Gastroesophageal sphincter (tissue), 4 donors: Measurements from ENCODE around the gene IRF2BP2. TPM values are rescaled to one million over a fixed set of nuclear protein-coding genes. Genes with fewer than 3 reads are reported as not detected.

Source experiments
- ATAC-seq: fragments of 150-250 bp; one replicate; pipeline ENCODE4 v1.9.1; 2016; ENCODE audit warnings: mild to moderate bottlenecking, moderate library complexity
- H3K27ac ChIP-seq, 4 donors: fragments of 200-600 bp; sonication (generic) in 3 of 4; 1 replicate in 3 of 4; 2 replicates in 1 of 4; pipeline ENCODE4 v1.5.1; 2016 to 2019
- H3K27me3 ChIP-seq: fragments of 200-600 bp; sonication (generic); one replicate; pipeline ENCODE4 v1.5.1; 2019
- H3K36me3 ChIP-seq, 2 donors: fragments of 200-600 bp; sonication (generic); one replicate each; pipeline ENCODE4 v1.5.1; 2019; ENCODE audit warnings: control low read depth in 1 of 2
- H3K4me1 ChIP-seq, 3 donors: fragments of 200-600 bp; sonication (generic); 1 replicate in 2 of 3; 2 replicates in 1 of 3; pipeline ENCODE4 v1.5.1; 2016 to 2019; ENCODE audit warnings: control low read depth in 2 of 3
- H3K4me3 ChIP-seq, 2 donors: fragments of 200-600 bp; sonication (generic); one replicate each; pipeline ENCODE4 v1.5.1; 2019; ENCODE audit warnings: mild to moderate bottlenecking in 1 of 2, moderate library complexity in 1 of 2
- H3K9me3 ChIP-seq, 3 donors: fragments of 200-600 bp; sonication (generic); one replicate each; pipeline ENCODE4 v1.5.1; 2017 to 2019; ENCODE audit warnings: control low read depth in 2 of 3
- CTCF ChIP-seq, 4 experiments: fragments of 200-600 bp in 2 of 4; fragments of 450-650 bp in 2 of 4; sonication (generic) in 1 of 4; IDR thresholded peaks; one replicate each; pipeline ENCODE4 v1.5.1; 2017 to 2019; ENCODE audit warnings: antibody characterized with exemption in 4 of 4, mild to moderate bottlenecking in 2 of 4, moderate library complexity in 2 of 4
- EP300 ChIP-seq: sonication (generic); formaldehyde crosslinking; IDR thresholded peaks from one replicate; pipeline ENCODE4 v1.6.1; 2017; ENCODE audit warnings: antibody characterized with exemption, mild to moderate bottlenecking
- POLR2A ChIP-seq, 2 donors: fragments of 450-650 bp; IDR thresholded peaks; one replicate each; pipeline ENCODE4 v1.6.1; 2017; ENCODE audit warnings: antibody characterized with exemption in 2 of 2, mild to moderate bottlenecking in 2 of 2, moderate library complexity in 1 of 2
- POLR2AphosphoS5 ChIP-seq: sonication (generic); formaldehyde crosslinking; IDR thresholded peaks from one replicate; pipeline ENCODE4 v1.6.1; 2017; ENCODE audit warnings: antibody characterized with exemption
- WGBS, 2 donors: methylation state at CpG; one replicate each; pipeline ENCODE4 v1.1.5; 2018; ENCODE audit warnings: low coverage in 1 of 2; 5-methylcytosine and 5-hydroxymethylcytosine counted together
- total RNA-seq, 4 donors: library from RNA; depleted of rRNA; stranded (reverse); fragments of >200 nt; gene quantifications; one replicate each; pipeline ENCODE4 v1.1.0, GENCODE V29; 2016

The IRF2BP2 gene
- total RNA-seq, 4 donors from 2014 or later = 70.1 to 107 (median 104) TPM

DNA sequence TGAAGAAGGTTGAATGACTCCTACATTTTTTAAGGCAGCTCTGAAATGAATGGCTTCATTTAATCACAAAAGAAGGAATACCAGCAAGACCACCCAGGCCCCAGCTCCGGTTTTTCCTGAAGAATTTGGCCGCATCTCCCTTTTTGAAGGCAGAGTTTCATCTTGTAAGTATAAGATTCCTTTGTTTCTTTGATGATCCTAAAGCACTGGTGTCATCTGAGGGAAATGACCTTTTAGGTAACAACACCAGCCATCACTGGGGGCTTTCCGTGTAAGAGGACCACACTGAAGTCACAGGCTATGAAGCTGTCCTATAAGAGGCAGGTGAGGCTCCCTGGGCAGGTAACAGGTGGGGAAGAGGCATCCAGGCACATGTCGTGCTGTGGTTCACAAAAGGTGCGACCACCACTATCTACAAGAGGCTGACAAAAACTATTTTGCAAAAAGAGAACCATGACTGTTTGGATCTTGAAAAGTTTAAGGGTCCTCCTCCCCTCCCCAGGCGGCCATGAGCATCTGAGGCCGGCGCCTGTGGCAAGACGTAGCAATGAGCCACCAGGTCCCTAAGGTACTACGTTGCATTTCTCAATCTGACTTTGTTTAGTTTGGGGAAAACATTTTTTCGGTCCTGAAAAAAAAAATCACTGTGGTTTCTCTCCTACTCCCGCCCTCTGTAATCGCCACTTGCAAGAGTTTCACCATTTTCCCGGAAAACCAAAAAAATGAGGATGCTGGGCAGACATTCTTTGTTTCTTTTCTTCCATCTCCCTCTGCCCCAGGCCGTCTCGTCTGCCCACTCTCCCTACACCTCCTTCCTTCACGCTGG, 46.3 kb upstream of the IRF2BP2 start:
- Histone ChIP-seq H3K27ac (no peak overlapping the region), H3K4me3 (no peak overlapping the region)

DNA sequence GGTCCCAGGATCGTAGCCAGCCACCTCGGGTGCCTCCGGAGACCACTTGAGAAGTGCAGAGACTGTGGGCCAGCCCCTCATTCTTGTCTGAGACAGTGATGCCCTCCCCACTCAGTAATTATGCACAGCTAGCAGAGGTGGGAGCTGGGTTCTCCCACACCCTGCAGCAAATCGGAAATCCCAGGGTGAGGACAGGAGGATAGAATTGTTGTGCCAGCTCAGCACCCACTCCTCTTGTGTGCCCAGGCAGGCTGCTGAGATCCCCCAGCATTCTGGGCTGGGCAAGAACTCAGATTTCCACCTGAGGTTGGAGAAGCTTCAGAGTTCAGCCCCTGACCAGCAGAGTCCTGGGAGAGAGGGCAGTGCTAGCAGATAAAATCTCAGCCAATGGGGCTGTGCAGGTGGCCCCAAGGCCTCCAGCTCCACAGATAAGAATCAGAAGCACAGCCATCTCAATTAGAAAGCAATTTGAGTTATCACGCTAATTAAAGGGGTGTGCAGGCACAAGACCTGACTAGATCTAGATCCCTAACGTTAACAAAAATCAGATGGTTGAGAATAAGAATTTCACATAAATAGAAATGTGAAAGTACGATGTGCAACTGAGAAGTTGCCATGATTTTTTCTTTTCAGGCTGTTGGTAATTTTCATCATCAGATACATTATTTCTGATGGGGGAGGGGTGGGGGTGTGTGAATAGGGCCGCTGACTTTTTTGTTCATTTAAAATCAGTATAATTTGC, 45.5 kb upstream of the IRF2BP2 start:
- WGBS, 2 donors = 92% methylated on average over 5 to 6 of the region's 8 CpGs
- peaks cover 0 to 13% (median 0%) of the 10 kb centered on the region in 3 donors for H3K4me1 ChIP-seq
- TF ChIP-seq POLR2AphosphoS5 (no peak), EP300 (no peak), CTCF (IDR thresholded peaks at IDR 0.05) (no peak), POLR2A (IDR thresholded peaks at IDR 0.05) (no peak)
- no peaks in the 10 kb centered on the region for H3K27me3 ChIP-seq
- H3K36me3 ChIP-seq = no peaks in the 10 kb centered on the region
- H3K4me3 ChIP-seq = no peak overlapping the region
- ATAC-seq = no peak
- no peaks in the 10 kb centered on the region for H3K9me3 ChIP-seq
- no peak overlapping the region for H3K27ac ChIP-seq

More for the DNA sequence above, 46.3 kb upstream of the IRF2BP2 start:
- Histone ChIP-seq H3K27me3 (no peaks in the 10 kb centered on the region), H3K36me3 (no peaks in the 10 kb centered on the region), H3K4me1 (peaks cover 0 to 13% (median 0%) of the 10 kb centered on the region in 3 donors), H3K9me3 (no peaks in the 10 kb centered on the region)
- no peak for ATAC-seq
- 86 to 91% methylated on average over 8 to 16 of the region's 17 CpGs for WGBS, 2 donors
- TF ChIP-seq POLR2AphosphoS5 = no peak

GRCh38 chr1:234654002-234654733, 44.2 kb upstream of the IRF2BP2 start:
- H3K36me3 ChIP-seq = no peaks in the 10 kb centered on the region
- 93 to 100% methylated on average over 3 of the region's 3 CpGs for WGBS, 2 donors
- no peak for ATAC-seq
- peaks cover 0 to 13% (median 0%) of the 10 kb centered on the region in 3 donors for H3K4me1 ChIP-seq
- H3K9me3 ChIP-seq = no peaks in the 10 kb centered on the region
- TF ChIP-seq POLR2AphosphoS5 (no peak), CTCF (IDR thresholded peaks at IDR 0.05) (no peak), EP300 (no peak), POLR2A (IDR thresholded peaks at IDR 0.05) (no peak)
- no peak overlapping the region for H3K4me3 ChIP-seq
- no peaks in the 10 kb centered on the region for H3K27me3 ChIP-seq
- H3K27ac ChIP-seq = no peak overlapping the region

DNA sequence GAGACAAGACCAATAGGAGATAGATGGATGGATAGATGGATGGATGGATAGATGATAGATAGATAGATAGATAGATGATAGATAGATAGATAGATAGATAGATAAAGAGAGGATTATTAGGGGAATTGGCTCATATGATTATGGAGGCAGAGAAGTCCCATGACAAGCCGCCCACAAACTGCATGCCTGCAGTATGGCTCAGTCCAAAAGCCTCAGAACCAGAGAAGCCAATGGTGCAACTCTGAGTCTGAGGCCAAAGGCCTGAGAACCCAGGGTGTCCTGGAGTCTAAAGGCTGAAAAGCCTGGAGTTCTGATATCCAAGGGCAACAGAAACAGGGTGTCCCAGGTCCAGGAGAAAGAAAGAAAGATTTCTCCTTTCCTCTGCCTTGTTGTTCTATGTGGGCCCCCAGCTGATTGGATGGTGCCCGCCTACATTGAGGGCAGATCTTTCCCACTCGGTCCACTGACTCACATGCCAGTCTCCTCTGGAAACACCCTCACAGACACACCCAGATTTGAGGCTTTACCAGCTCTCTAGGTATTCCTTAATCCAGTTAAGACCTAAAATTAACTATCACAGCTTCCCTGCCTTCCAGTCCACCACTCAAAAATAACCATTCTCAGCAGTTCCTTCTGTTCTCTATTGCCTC, 39.6 kb upstream of the IRF2BP2 start:
- Histone ChIP-seq H3K4me3 (no peak overlapping the region), H3K27me3 (no peaks in the 10 kb centered on the region), H3K4me1 (no peaks in the 10 kb centered on the region), H3K9me3 (no peaks in the 10 kb centered on the region), H3K27ac (no peak overlapping the region), H3K36me3 (no peaks in the 10 kb centered on the region)
- ATAC-seq = no peak
- TF ChIP-seq POLR2A (IDR thresholded peaks at IDR 0.05) (no peak), POLR2AphosphoS5 (no peak), CTCF (IDR thresholded peaks at IDR 0.05) (no peak), EP300 (no peak)
- WGBS, 2 donors = 85% methylated on average over 3 of the region's 3 CpGs; no CpG with 5 or more reads in 1 of the 2 donors

GRCh38 chr1:234647758-234648157, 37.8 kb upstream of the IRF2BP2 start:
- no peak for ATAC-seq
- no peaks in the 10 kb centered on the region for H3K4me1 ChIP-seq
- no CpG with 5 or more reads among the region's 2 CpGs for WGBS, 2 donors
- H3K36me3 ChIP-seq = no peaks in the 10 kb centered on the region
- no peaks in the 10 kb centered on the region for H3K27me3 ChIP-seq
- no peak overlapping the region for H3K4me3 ChIP-seq
- no peak overlapping the region for H3K27ac ChIP-seq
- H3K9me3 ChIP-seq = no peaks in the 10 kb centered on the region
- TF ChIP-seq POLR2A (IDR thresholded peaks at IDR 0.05) (no peak), POLR2AphosphoS5 (no peak), EP300 (no peak), CTCF (IDR thresholded peaks at IDR 0.05) (no peak)
